Ishikawa (cell line): ENCODE results near the gene PPP2R5E.

Experiments used
- CEBPB ChIP-seq: IDR thresholded peaks from 2 replicates; pipeline ENCODE4 v1.6.1; 2012
- CREB1 ChIP-seq: IDR thresholded peaks from 2 replicates; pipeline ENCODE4 v1.6.1; 2012; ENCODE audit warnings: low read depth
- EGR1 ChIP-seq: IDR thresholded peaks from 2 replicates; pipeline ENCODE4 v1.6.1; 2012
- EP300 ChIP-seq: IDR thresholded peaks from 2 replicates; pipeline ENCODE4 v1.6.1; 2012; ENCODE audit warnings: borderline replicate concordance
- FOXM1 ChIP-seq: IDR thresholded peaks from 2 replicates; pipeline ENCODE4 v1.6.1; 2012; ENCODE audit warnings: low read depth, borderline replicate concordance
- NFIC ChIP-seq: IDR thresholded peaks from 2 replicates; pipeline ENCODE4 v1.6.1; 2012
- RAD21 ChIP-seq: IDR thresholded peaks from 2 replicates; pipeline ENCODE4 v1.6.1; 2012; ENCODE audit warnings: low read depth
- TAF1 ChIP-seq: IDR thresholded peaks from 2 replicates; pipeline ENCODE4 v1.6.1; 2012; ENCODE audit warnings: low read depth, mild to moderate bottlenecking
- TCF12 ChIP-seq: IDR thresholded peaks from 2 replicates; pipeline ENCODE4 v1.6.1; 2012; ENCODE audit warnings: low read depth
- TEAD4 ChIP-seq: IDR thresholded peaks from 2 replicates; pipeline ENCODE4 v1.6.1; 2012
- YY1 ChIP-seq: IDR thresholded peaks from 2 replicates; pipeline ENCODE4 v1.6.1; 2012; ENCODE audit warnings: low read depth
- ZBTB7A ChIP-seq: IDR thresholded peaks from 2 replicates; pipeline ENCODE4 v1.6.1; 2012; ENCODE audit warnings: low read depth
- TF ChIP-seq, protein P1 (sequence below): IDR thresholded peaks from 2 replicates; pipeline ENCODE4 v1.6.1; 2012
- TF ChIP-seq, protein P2 (sequence below): IDR thresholded peaks from 2 replicates; pipeline ENCODE4 v1.6.1; 2012
- TF ChIP-seq, protein P3 (sequence below): IDR thresholded peaks from 2 replicates; pipeline ENCODE4 v1.6.1; 2012; ENCODE audit warnings: low read depth, mild to moderate bottlenecking

PPP2R5E gene

DNA sequence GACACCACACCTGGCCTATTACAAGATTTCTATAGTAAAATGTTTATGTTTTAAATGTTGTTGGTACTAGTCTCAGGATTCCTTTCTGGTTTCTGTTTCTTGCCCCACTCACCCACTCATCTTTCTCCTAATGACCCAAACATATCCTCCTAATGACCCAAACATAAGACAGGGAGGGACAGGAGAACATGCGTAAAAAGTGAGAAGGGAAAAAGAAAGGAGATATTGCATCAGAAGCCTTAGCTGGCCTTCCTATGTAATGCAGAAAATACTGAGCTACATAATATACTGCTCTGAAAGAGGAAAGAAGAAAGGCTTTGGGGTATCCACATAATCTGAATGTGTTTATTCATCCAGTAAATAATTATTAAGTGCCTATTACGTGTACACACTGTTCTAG is 119.8 kb downstream of the PPP2R5E start:
- no peak for TF ChIP-seq ZBTB7A
- TF ChIP-seq TCF12, result no peak
- TF ChIP-seq, protein P1, sequence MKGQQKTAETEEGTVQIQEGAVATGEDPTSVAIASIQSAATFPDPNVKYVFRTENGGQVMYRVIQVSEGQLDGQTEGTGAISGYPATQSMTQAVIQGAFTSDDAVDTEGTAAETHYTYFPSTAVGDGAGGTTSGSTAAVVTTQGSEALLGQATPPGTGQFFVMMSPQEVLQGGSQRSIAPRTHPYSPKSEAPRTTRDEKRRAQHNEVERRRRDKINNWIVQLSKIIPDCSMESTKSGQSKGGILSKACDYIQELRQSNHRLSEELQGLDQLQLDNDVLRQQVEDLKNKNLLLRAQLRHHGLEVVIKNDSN, result no peak
- TF ChIP-seq EP300, result no peak
- TF ChIP-seq TAF1, result no peak
- no peak for TF ChIP-seq FOXM1
- TF ChIP-seq TEAD4, result no peak
- no peak for TF ChIP-seq EGR1
- no peak for TF ChIP-seq CREB1
- TF ChIP-seq YY1, result no peak
- TF ChIP-seq NFIC, result no peak
- TF ChIP-seq CEBPB, result no peak
- TF ChIP-seq, protein P2, sequence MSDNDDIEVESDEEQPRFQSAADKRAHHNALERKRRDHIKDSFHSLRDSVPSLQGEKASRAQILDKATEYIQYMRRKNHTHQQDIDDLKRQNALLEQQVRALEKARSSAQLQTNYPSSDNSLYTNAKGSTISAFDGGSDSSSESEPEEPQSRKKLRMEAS, result no peak
- no peak for TF ChIP-seq RAD21
- TF ChIP-seq, protein P3, sequence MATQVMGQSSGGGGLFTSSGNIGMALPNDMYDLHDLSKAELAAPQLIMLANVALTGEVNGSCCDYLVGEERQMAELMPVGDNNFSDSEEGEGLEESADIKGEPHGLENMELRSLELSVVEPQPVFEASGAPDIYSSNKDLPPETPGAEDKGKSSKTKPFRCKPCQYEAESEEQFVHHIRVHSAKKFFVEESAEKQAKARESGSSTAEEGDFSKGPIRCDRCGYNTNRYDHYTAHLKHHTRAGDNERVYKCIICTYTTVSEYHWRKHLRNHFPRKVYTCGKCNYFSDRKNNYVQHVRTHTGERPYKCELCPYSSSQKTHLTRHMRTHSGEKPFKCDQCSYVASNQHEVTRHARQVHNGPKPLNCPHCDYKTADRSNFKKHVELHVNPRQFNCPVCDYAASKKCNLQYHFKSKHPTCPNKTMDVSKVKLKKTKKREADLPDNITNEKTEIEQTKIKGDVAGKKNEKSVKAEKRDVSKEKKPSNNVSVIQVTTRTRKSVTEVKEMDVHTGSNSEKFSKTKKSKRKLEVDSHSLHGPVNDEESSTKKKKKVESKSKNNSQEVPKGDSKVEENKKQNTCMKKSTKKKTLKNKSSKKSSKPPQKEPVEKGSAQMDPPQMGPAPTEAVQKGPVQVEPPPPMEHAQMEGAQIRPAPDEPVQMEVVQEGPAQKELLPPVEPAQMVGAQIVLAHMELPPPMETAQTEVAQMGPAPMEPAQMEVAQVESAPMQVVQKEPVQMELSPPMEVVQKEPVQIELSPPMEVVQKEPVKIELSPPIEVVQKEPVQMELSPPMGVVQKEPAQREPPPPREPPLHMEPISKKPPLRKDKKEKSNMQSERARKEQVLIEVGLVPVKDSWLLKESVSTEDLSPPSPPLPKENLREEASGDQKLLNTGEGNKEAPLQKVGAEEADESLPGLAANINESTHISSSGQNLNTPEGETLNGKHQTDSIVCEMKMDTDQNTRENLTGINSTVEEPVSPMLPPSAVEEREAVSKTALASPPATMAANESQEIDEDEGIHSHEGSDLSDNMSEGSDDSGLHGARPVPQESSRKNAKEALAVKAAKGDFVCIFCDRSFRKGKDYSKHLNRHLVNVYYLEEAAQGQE, result no peak

DNA sequence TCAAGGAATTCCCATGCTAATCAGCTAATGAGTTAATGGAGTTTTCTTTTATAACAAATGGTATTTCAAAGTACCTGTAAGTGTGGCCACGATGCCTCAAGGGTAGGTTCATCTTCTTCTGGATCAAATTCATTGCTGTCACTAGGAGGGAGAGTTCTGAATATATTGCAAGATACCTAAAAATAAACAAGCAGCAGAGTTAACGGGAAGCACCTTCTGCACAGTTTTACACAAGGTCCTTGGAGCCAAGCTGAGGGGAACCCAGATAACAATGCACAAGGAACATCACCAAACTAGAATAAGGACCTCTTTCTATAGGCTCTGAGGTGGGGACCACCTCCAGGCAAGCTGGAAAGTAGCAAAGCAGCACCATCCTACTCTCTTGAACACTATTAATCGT is 121.3 kb downstream of the PPP2R5E start:
- TF ChIP-seq ZBTB7A, result no peak
- no peak for TF ChIP-seq CREB1
- TF ChIP-seq, protein P3, result no peak
- no peak for TF ChIP-seq YY1
- TF ChIP-seq FOXM1, result no peak
- no peak for TF ChIP-seq CEBPB
- TF ChIP-seq, protein P1, result no peak
- no peak for TF ChIP-seq TAF1
- TF ChIP-seq RAD21, result no peak
- TF ChIP-seq NFIC, result no peak
- TF ChIP-seq TCF12, result no peak

DNA sequence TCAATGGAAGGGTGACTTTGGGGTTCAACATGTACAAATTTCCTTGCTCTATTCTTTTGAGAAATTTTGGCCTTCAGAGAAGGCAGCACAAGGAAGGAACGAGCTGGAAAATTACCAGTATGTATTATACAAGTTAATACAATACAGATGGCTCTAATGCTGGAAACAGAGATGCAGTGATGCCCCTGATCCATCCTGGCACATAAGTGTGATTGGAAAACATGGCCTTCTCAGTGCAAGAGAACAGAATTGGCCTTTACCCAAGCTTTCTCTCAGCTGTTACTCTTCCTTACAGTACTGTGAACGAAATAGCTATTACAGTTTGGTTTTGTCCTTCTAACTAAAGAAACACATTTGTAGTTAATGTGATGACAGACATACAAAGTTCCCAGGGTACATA is 122.0 kb downstream of the PPP2R5E start:
- TF ChIP-seq EGR1, result no peak
- no peak for TF ChIP-seq EP300
- no peak for TF ChIP-seq TAF1
- no peak for TF ChIP-seq RAD21
- TF ChIP-seq TCF12, result no peak
- TF ChIP-seq, protein P3, result no peak
- TF ChIP-seq FOXM1, result no peak
- TF ChIP-seq, protein P2, result no peak
- no peak for TF ChIP-seq YY1
- TF ChIP-seq ZBTB7A, result no peak
- no peak for TF ChIP-seq CEBPB
- TF ChIP-seq CREB1, result no peak
- no peak for TF ChIP-seq NFIC
- TF ChIP-seq, protein P1, result no peak
- TF ChIP-seq TEAD4, result no peak

DNA sequence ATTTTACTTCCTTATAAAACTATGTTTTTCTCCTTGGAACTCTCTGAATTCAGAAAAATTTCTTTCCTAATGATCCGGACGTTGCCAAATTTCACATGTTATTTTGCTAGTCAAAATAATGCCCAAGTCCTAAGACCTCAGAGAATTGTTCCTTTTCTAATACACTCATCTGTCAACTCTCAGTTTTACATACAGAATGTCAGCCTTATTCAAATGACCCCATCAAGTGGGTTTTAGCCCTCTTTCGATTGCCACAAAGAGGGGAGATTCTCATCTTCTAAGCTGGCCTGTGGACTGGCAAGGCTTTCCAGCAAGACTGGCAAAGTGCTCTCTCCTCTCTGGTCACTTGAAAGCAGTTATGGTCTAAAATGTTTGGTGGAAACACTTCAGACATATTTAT is 125.2 kb downstream of the PPP2R5E start:
- TF ChIP-seq TAF1, result no peak
- no peak for TF ChIP-seq RAD21
- no peak for TF ChIP-seq EP300
- no peak for TF ChIP-seq NFIC
- TF ChIP-seq, protein P2, result no peak
- no peak for TF ChIP-seq TCF12
- TF ChIP-seq CEBPB, result no peak
- no peak for TF ChIP-seq EGR1
- no peak for TF ChIP-seq FOXM1
- TF ChIP-seq, protein P1, result no peak
- no peak for TF ChIP-seq TEAD4
- TF ChIP-seq, protein P3, result no peak
- no peak for TF ChIP-seq YY1
- TF ChIP-seq ZBTB7A, result no peak
- TF ChIP-seq CREB1, result no peak
